ENCODE measurements around the gene TCTA. TPM values are rescaled to one million over a fixed set of nuclear protein-coding genes. Genes with fewer than 3 reads are reported as not detected.
A peak's percentile ranks its signal among the peaks of the same experiment; 100 is the strongest.

TCTA gene
- total RNA-seq, 1 experiment from 2014 or later: 23.7 TPM

- Histone ChIP-seq H3K27me3 (ENCODE audit: low read length) (no peaks in the 10 kb centered on the region), H4K20me1 (ENCODE audit: low read length) (no peaks in the 10 kb centered on the region), H3K4me1 (ENCODE audit: insufficient read depth, low read length) (peaks cover 24% of the 10 kb centered on the region), H3K36me3 (ENCODE audit: low read depth, low read length) (no peaks in the 10 kb centered on the region), H3K79me2 (ENCODE audit: low read length) (no peaks in the 10 kb centered on the region), H3F3A (ENCODE audit: low read length, unreplicated experiment) (peaks cover 6% of the 10 kb centered on the region), H3K9me3 (ENCODE audit: low read length) (no peaks in the 10 kb centered on the region), H3K4me3 (ENCODE audit: low read length) (no peak overlapping the region), H3K4me2 (ENCODE audit: low read length) (peak overlapping the region; percentile 6; the same call in 1 of the 2 replicates), H2AFZ (ENCODE audit: low read length) (no peak overlapping the region), H3K9me2 (replicated peaks; ENCODE audit: low read length) (no peaks in the 10 kb centered on the region), H3K9ac (ENCODE audit: low read length) (no peak overlapping the region), H3K27ac (ENCODE audit: low read length) (peak overlapping the region; percentile 70)
- DNase-seq (no peak), ATAC-seq (no peak)
- CTCF ChIA-PET: no interaction called here
- intact Hi-C loops (cut with micrococcal nuclease): no loop called here
- POLR2A ChIA-PET (ENCODE audit: unreplicated experiment): no interaction called here
- BruUV-seq (replicated peaks): no TSS peak
- no peak for TF ChIP-seq CTCF (conservative IDR thresholded peaks at IDR 0.05; ENCODE audit: low read depth, low read length)
- TF ChIP-seq EZH2 (IDR thresholded peaks at IDR 0.05; ENCODE audit: low read length, unreplicated experiment): no peak
- TF ChIP-seq EZH2phosphoT487 (IDR thresholded peaks at IDR 0.05; ENCODE audit: borderline replicate concordance, low read length): no peak
Measured at GRCh38 chr3:49421890-49422378, 9.7 kb downstream of the TCTA start.

GRCh38 chr3:49422379-49423248 lies 10.4 kb downstream of the TCTA start, which contains the start of gene AMT:
Gene AMT, minus strand, starts transcription at chr3:49422473. Its CDS starts 23 bp downstream, at chr3:49422450.
- H3K79me2 ChIP-seq (ENCODE audit: low read length): no peaks in the 10 kb centered on the region
- no peaks in the 10 kb centered on the region for H3K9me3 ChIP-seq (ENCODE audit: low read length)
- no peak for DNase-seq
- BruUV-seq (replicated peaks): no TSS peak
- H3K4me1 ChIP-seq (ENCODE audit: insufficient read depth, low read length): peaks cover 17% of the 10 kb centered on the region
- TF ChIP-seq CTCF (conservative IDR thresholded peaks at IDR 0.05; ENCODE audit: low read depth, low read length) (no peak), EZH2phosphoT487 (IDR thresholded peaks at IDR 0.05; ENCODE audit: borderline replicate concordance, low read length) (no peak), EZH2 (IDR thresholded peaks at IDR 0.05; ENCODE audit: low read length, unreplicated experiment) (no peak)
- ChIA-PET POLR2A (ENCODE audit: unreplicated experiment) (no interaction called here), CTCF (no interaction called here)
- no peak within 1 kb of the TSS for H3K4me3 ChIP-seq (ENCODE audit: low read length)
- H3K9ac ChIP-seq (ENCODE audit: low read length): no peak within 1 kb of the TSS
- H2AFZ ChIP-seq (ENCODE audit: low read length): no peak within 1 kb of the TSS
- no peaks in the 10 kb centered on the region for H3K36me3 ChIP-seq (ENCODE audit: low read depth, low read length)
- no peak for ATAC-seq
- H3K27ac ChIP-seq (ENCODE audit: low read length): peak within 1 kb of the TSS; percentile 70
- H3K27me3 ChIP-seq (ENCODE audit: low read length): no peaks in the 10 kb centered on the region
- no peaks in the 10 kb centered on the region for H4K20me1 ChIP-seq (ENCODE audit: low read length)
- intact Hi-C loops (cut with micrococcal nuclease): no loop called here
- H3K9me2 ChIP-seq (replicated peaks; ENCODE audit: low read length): no peaks in the 10 kb centered on the region
- peaks cover 6% of the 10 kb centered on the region for H3F3A ChIP-seq (ENCODE audit: low read length, unreplicated experiment)
- peak within 1 kb of the TSS; percentile 6; the same call in 1 of the 2 replicates for H3K4me2 ChIP-seq (ENCODE audit: low read length)

GRCh38 chr3:49424816-49425215 lies 12.6 kb downstream of the TCTA start:
- Histone ChIP-seq H4K20me1 (ENCODE audit: low read length) (no peaks in the 10 kb centered on the region), H3F3A (ENCODE audit: low read length, unreplicated experiment) (peaks cover 6% of the 10 kb centered on the region), H3K4me3 (ENCODE audit: low read length) (no peak overlapping the region), H3K9me2 (replicated peaks; ENCODE audit: low read length) (no peaks in the 10 kb centered on the region), H2AFZ (ENCODE audit: low read length) (no peak overlapping the region), H3K9me3 (ENCODE audit: low read length) (no peaks in the 10 kb centered on the region), H3K9ac (ENCODE audit: low read length) (no peak overlapping the region), H3K36me3 (ENCODE audit: low read depth, low read length) (no peaks in the 10 kb centered on the region), H3K79me2 (ENCODE audit: low read length) (no peaks in the 10 kb centered on the region), H3K4me2 (ENCODE audit: low read length) (no peak overlapping the region), H3K27me3 (ENCODE audit: low read length) (no peaks in the 10 kb centered on the region), H3K27ac (ENCODE audit: low read length) (no peak overlapping the region), H3K4me1 (ENCODE audit: insufficient read depth, low read length) (peaks cover 20% of the 10 kb centered on the region)
- ATAC-seq (no peak), DNase-seq (no peak)
- POLR2A ChIA-PET (ENCODE audit: unreplicated experiment): no interaction called here
- BruUV-seq (replicated peaks): no TSS peak
- CTCF ChIA-PET: no interaction called here
- TF ChIP-seq CTCF (conservative IDR thresholded peaks at IDR 0.05; ENCODE audit: low read depth, low read length): no peak
- TF ChIP-seq EZH2 (IDR thresholded peaks at IDR 0.05; ENCODE audit: low read length, unreplicated experiment): no peak
- intact Hi-C loops (cut with micrococcal nuclease): no loop called here

All from PC-3 (cell line).